ENCODE data around the gene TMC2. TPM values are rescaled to one million over a fixed set of nuclear protein-coding genes. Genes with fewer than 3 reads are reported as not detected.

Gene TMC2
- total and polyA plus RNA-seq, 2 of the 4 experiments (the other 2 are of a cell fraction): not detected

DNA sequence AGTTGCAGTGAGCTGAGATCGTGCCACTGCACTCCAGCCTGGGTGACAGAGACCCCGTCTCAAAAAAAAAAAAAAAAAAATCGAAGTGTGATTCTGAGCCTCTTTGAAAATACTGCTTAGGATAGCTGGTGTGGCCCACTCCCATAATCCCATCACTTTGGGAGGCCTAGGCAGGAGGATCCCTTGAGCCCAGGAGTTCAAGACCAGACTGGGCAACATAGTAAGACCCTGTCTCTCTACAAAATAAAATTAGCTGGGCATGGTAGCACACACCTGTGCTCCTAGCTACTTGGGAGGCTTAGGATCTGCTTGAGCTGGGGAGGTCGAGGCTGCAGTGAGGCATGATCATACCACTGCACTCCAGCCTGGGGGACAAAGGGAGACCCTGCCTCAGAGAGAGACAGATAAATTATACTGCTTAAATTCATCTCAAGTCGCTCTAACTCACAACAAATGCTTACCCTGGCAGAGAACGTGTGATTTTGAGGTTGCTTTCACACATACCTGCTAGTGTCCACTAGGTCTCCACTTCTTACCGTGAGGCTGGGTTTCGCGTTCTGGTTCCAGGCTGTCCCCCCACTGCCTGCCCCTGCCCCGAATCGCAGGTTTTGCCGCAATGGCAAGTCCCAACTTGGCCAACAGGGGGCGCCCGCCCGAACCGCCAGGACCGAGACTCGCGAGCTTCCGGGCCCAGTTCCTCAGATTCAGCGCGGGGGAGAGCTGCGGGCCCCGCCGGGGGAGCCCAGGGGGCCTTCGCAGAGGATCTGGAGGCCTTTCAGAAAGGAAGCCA lies 12.3 kb upstream of the TMC2 start (continued):
- TF ChIP-seq MAZ (IDR thresholded peaks at IDR 0.05; ENCODE audit: borderline replicate concordance, low read depth, low read length): peak; percentile 21; the same call in 1 of the 2 replicates

DNA sequence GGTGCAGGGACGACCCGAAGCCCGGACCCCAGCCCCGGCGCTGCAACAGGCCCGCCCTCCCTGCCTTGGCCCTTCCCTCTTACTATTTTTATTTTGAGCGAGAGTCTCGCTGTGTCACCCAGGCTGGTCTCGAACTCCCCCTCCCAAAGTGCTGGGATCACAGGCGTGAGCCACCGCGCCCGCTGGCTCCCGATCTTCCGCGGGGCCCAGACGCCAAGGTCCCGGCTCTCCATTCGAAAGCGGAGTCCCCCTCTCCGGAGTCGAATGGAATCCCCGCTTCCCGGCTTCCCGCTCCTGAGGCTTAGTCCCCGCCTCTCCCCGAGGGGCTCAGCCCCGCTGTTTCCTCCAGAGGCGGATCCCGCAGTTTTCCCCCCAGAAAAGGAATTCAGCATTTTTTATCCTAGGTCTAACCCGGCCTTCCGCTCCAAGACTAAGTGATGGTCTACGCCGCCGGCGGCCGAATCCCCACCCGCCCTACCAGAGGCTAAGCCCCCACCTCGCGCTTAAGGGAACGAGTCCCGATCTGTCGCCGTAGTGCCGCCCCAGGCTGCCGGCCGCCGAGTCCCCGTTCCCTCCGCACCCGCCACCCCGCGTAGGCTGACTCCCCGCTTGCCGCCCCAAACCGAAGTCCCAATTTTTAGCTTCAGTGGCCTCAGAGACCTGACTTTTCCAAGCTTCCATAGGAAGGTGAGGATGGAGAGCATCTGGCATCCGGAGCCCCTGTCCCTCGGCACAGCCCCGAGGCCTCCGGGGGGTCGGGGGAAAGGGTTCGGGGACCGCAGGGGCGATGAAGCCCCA lies 11.5 kb upstream of the TMC2 start:
- Histone ChIP-seq H3K14ac (replicated peaks; ENCODE audit: low read depth, low read length) (peak overlapping the region; percentile 88), H4K91ac (ENCODE audit: insufficient read depth, low read depth, low read length) (peak overlapping the region; percentile 73), H4K5ac (ENCODE audit: low read depth, low read length) (peak overlapping the region; percentile 66), H3K18ac (ENCODE audit: low read depth, low read length) (peak overlapping the region; percentile 58), H3K36me3 (ENCODE audit: control insufficient read depth, insufficient read depth, low read length) (no peaks in the 10 kb centered on the region), H3K23ac (ENCODE audit: low read depth, low read length) (peak overlapping the region; percentile 78), H2AFZ (replicated peaks; ENCODE audit: low read length, poor library complexity) (peak overlapping the region; percentile 94), H4K20me1 (ENCODE audit: insufficient read depth, low read length) (no peaks in the 10 kb centered on the region), H3K27me3 (ENCODE audit: control insufficient read depth, insufficient read depth, low read length) (peaks cover 4% of the 10 kb centered on the region; the same call in 1 of the 2 replicates), H3K9me1 (ENCODE audit: insufficient read depth, low read length) (peaks cover 11% of the 10 kb centered on the region), H3K4me1 (ENCODE audit: control insufficient read depth, insufficient read depth, low read length) (peaks cover 3% of the 10 kb centered on the region; the same call in 1 of the 2 replicates), H2BK20ac (ENCODE audit: low read depth, low read length) (no peak overlapping the region), H2BK15ac (ENCODE audit: low read depth, low read length) (peak overlapping the region; percentile 40; the same call in 1 of the 3 replicates), H3K56ac (ENCODE audit: extremely low read depth, insufficient read depth, low read length) (peak overlapping the region; percentile 89), H3K9me3 (ENCODE audit: control insufficient read depth, insufficient read depth, low read length) (no peaks in the 10 kb centered on the region), H3K27ac (ENCODE audit: insufficient read depth, low read length) (peak overlapping the region; percentile 92), H3K79me1 (ENCODE audit: low read depth in 1 of 2, low read length in 2 of 2) (peaks cover 4 to 16% of the 10 kb centered on the region in 2 experiments; a peak in 3 of 4 replicates), H3K9ac (ENCODE audit: low read depth, low read length) (peak overlapping the region; percentile 86), H4K8ac (ENCODE audit: low read depth in 2 of 2, low read length in 2 of 2) (peak overlapping the region; percentile 84 to 96), H2BK120ac (ENCODE audit: low read depth, low read length) (peak overlapping the region; percentile 50), H3K4ac (ENCODE audit: low read depth, low read length) (peak overlapping the region; percentile 80), H3K4me2 (ENCODE audit: low read depth, low read length) (peak overlapping the region; percentile 86), H2AK5ac (ENCODE audit: low read depth, low read length) (peak overlapping the region; percentile 23; the same call in 1 of the 2 replicates), H3K4me3 (ENCODE audit: insufficient read depth, low read depth, low read length) (peak overlapping the region; percentile 61), H2BK5ac (ENCODE audit: low read depth, low read length, poor library complexity, severe bottlenecking) (peak overlapping the region; percentile 51), H2AK9ac (replicated peaks; ENCODE audit: low read depth, low read length, poor library complexity) (peak overlapping the region; percentile 49)
- TF ChIP-seq CHD1 (IDR thresholded peaks at IDR 0.05; ENCODE audit: low read depth, low read length) (no peak), POLR2A (IDR thresholded peaks at IDR 0.05; ENCODE audit: low read depth, low read length) (peak; percentile 10; the same call in 1 of the 2 replicates)
- DNase-seq (peak; percentile 43), ATAC-seq (ENCODE audit: low read depth) (peak; percentile 81)
- ChIA-PET CTCF (interaction anchor here (0.6 to 1.4 kb wide), 4 partner anchors 9 to 28 kb away, joined by 3 to 4 read pairs (median 3); no protein-coding TSS in a partner anchor), POLR2A (ENCODE audit: unreplicated experiment) (no interaction called here)
- 1% methylated on average over 18 of the region's 64 CpGs; no CpG with 5 or more reads in 1 of the 2 experiments for WGBS, 2 experiments (ENCODE audit: extremely low coverage in 2 of 2, insufficient read length in 1 of 2)
- intact Hi-C loops (cut with micrococcal nuclease) (loop anchor here (1.0 to 2.0 kb wide), 3 partner anchors 16 to 122 kb away; partner anchors contain the start of genes SNRPB and ZNF343), in situ Hi-C loops (cut with MboI; ENCODE audit: low sequenced_read_pairs) (loop anchor here (25.0 kb wide), 1 partner anchor 312 kb away; the partner anchor contains the start of genes PCED1A and VPS16), dilution Hi-C loops (cut with HindIII; ENCODE audit: low sequenced_read_pairs, unreplicated experiment) (no loop called here)
- no TSS peak for BruUV-seq (replicated peaks)
